Epithelial cell of prostate (primary cell): Measurements from ENCODE around the gene ARHGAP12.

Source experiments
- DNase-seq: peaks from one replicate; pipeline ENCODE4 v3.0.0-alpha.2; 2011; ENCODE audit warnings: low read depth, low spot score
- H3K27ac ChIP-seq: fragments of 450-650 bp; 2 replicates; pipeline ENCODE4 v1.5.1; 2017; ENCODE audit warnings: mild to moderate bottlenecking

Gene ARHGAP12

DNA sequence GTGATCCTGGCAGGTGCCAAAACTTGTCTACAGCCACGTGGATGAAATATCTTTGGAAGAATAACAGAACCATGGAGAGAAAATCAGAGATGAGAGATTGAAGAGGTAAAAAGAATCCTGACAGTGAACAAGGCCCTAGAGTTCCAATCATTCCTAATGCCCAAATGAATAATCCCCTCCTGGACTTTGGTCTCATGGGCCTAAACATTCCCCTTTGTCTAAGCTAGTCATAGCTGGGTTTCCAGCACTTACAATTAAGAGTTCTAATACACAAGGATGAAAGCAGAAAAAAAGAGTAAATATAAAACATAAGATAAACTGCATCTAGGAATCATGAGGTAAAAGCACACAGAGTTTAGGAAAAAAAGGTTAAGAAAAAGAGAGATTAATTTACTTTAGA lies 40.2 kb downstream of the ARHGAP12 start:
- DNase-seq: no peak
- H3K27ac ChIP-seq: no peak overlapping the region

DNA sequence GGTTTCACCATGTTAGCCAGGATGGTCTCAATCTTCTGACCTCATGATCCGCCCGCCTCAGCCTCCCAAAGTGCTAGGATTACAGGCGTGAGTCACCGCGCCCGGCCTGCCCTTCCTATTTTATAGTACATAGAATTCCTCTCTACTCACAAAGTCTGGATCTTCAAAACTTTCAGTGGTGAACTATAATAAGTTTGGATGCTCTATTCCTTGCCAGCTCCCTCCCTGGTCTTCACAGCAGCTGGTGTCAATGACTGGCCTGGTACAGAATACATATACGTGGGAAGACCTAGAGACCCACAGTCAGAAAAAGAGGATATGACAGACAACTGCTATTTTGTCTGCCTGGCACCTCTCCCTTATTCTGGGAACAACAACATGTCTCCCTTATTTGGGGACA lies 40.8 kb downstream of the ARHGAP12 start:
- no peak overlapping the region for H3K27ac ChIP-seq
- DNase-seq: no peak

DNA sequence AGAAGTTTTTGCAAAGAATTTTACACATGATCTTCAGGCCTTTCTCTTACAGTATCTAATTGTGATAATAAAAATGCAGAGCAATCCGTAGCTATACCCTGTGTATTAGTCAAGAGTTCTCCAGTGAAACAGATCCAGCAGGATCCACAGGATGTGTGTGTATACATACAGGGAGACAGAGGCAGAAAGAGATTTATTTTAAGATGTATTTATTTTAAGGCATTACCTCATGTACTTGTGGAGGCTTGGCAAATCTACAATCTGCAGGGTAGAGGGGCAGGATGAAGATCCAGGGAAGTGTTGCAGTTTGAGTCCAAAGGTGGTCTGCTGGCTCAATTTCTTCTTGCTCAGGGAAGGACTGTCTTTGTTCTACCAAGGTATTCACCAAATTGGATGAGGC lies 41.7 kb downstream of the ARHGAP12 start:
- H3K27ac ChIP-seq: no peak overlapping the region
- DNase-seq: no peak

DNA sequence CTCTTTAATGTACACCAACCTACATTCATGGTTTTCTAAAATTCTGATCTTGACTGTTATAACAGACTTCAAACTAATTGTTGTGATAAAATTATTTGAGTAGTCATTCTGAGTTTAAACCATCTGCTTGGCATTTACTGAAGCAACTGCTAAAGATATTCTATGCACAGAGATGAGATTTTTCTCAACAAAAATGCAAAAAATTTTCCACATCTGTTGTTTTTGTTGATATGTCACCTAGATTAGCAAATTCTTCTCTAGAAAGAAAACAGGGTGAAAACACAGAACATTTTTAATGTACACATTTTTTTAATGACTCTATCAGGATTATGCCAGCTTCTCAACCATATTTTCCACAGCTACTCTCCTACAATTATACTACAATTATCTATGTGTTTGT lies 42.7 kb downstream of the ARHGAP12 start:
- H3K27ac ChIP-seq: no peak overlapping the region
- DNase-seq: no peak

DNA sequence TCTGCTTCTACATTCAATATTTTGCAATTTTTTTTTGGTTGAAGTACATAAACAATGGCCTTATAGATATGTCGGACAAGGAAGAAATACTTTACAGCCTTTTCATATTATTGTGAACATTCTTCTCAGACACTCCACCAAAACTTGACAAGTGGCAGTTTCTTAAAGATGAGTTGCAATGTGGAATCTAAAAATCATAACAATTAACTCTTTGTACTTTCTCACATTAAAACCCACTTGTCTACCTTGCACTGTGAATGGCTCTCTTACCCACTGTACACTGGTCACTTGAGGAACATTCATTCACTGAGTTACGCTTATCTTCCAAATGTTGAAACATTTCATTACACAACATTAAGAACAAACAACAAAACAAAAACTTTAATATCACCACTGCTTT lies 44.2 kb downstream of the ARHGAP12 start:
- no peak overlapping the region for H3K27ac ChIP-seq
- no peak for DNase-seq

DNA sequence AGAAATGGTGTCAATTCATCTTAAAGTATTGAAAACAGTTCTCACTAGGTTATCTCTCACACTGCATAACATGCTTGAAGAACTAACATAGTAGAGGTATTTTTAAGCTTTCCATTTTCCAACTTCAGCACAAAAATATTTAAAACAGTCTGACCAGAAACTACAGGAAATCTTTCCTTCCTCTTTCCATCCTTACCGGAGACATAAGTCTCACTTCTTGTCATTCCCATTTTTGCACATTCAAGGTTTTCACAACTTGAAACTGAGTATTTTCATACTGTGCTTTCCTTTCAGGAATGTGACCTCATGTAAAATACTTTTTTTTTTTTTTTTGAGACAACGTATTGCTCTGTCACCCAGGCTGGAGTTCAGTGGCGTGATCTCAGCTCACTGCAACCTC lies 45.2 kb downstream of the ARHGAP12 start:
- no peak for DNase-seq
- no peak overlapping the region for H3K27ac ChIP-seq

DNA sequence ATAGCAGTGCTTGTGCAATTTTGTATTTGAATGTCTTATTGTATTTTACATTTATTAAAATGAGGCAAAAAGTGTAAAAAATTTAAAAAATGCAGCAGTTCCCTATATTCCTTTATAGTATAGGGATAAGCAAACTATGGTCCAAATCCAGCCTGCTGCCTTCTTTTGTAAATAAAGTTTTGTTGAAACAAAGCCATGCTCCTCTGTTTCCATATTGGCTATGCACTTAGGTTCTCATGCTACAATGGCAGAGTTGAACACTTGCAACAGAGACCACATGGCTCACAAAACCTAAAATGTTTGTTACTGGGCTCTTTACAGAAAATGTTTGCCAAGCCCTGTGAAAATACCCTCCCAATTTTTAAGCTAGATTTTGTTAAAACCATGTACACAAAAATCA lies 50.1 kb downstream of the ARHGAP12 start:
- H3K27ac ChIP-seq: no peak overlapping the region
- DNase-seq: no peak

DNA sequence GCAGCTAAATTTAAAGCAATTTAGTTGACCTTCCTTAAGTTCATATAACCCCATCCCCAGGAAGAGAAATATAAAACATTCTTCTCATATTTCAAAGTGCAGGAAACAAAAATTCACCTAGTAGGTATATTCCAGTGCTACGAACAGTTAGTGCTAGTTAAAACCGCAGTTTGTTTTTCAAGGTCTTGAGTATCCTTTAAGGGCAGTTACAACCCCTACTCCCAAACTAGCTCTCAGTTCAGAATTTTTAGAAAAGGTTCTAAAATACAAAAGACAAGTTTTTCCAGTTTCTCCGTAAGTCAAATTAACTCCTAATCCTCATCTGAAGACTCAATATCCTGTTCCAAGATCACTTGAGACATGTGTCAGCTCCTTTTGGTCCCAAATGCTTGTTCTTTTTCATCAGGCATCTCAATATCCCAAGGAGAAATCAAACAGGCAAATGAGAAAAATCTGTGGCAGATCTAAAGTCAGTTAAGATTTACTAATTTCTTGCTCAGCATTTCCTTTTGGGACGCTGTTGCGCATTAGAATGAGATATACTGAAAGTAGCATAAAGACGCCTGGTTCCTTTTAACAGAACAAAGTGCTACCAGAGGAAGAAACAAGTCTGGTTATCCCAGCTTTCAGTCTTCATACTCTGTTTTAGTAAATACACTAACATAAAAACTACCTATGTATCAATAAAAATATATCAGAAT lies 51.8 kb downstream of the ARHGAP12 start:
- H3K27ac ChIP-seq: no peak overlapping the region
- DNase-seq: no peak

DNA sequence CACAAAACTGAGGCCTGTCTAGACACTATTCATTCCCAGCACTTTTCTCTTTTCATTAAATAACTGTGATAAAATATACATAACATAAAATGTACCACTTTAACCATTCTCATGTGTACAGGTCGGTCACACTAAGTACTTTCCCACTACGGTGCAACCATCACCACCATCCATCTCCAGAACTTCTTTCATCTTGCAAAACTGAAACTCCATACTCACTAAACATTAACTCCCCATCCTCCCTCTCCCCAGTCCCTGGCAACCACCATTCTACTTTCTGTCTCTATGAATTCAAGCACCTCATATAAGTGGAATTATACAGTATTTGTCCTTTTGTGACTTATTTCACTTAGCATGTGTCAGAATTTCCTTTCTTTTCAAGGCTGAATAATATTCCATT lies 53.0 kb downstream of the ARHGAP12 start:
- DNase-seq: no peak

DNA sequence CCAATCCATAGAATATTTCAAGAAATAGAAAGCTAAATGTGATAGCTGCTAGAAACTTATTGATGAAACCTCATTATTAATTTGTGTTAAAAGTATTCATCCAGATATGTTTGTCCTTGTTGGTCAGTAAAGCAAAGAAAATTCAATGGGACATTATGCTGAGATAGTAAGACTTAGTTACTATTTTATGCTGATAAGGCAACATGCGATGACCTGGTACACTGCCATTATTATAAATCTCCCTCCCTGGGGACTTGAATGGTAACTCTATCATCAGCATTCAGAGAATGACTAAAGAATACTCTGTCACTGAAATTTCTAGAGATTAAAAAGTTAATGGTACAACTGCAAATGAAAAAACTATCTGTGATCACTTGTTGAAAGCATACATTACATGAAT lies 54.9 kb downstream of the ARHGAP12 start:
- DNase-seq: no peak

More for the DNA sequence above, 53.0 kb downstream of the ARHGAP12 start:
- no peak overlapping the region for H3K27ac ChIP-seq

DNA sequence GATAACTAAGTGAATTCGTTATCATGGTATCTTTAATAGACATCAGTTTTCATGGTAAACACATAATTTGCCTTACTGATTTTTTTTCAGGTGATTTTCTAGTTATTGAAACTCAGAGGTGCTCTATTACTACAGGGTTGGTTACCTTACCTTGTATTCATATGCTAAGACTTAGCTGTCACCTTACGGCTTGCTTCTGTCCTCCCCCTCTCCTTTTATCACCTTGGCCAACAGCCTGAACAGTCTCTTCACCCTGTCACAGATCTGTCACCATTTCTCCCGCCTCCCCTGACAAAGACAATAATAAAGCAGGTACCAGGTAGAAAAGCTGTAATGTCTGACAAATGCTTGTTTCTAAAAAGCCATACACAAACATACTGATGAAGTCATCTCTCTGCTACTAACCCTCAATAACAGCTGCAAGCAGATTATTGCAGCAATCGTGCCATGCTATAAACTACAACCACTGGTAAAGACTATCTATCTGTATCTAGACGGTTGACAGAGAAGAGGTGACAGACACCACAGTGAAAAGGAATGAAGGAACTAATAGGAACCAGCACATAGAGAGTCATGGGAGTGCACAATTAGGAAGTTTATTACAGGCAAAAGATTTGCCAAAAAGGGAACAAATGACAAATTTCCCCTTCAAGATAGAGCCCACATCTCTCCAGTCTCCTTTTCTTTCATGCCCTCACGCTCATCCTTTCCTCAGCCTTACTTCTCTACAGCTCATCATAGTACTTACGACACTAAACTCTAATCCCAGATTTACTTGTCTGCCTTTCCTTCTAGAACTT lies 57.2 kb downstream of the ARHGAP12 start:
- DNase-seq: no peak
- H3K27ac ChIP-seq: no peak overlapping the region

More for the DNA sequence above, 54.9 kb downstream of the ARHGAP12 start:
- H3K27ac ChIP-seq: no peak overlapping the region

DNA sequence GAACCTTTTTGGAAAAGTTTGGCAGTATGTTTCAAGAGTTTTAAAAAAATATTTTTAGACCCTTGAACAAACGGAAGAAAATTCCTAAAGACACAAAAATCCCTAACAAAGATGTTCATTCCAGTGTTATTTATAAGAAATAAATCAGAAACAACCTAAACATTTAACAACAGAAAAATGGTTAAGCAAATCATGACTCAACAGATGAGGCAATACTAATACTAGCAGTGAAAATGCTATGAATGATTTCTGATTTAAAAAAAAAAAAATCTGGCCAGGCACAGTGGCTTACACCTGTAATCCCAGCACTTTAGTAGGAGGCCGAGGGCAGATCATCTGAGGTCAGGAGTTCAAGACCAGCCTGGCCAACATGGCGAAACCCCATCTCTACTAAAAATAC lies 61.0 kb downstream of the ARHGAP12 start:
- no peak for DNase-seq
- H3K27ac ChIP-seq: peak overlapping the region; percentile 27

DNA sequence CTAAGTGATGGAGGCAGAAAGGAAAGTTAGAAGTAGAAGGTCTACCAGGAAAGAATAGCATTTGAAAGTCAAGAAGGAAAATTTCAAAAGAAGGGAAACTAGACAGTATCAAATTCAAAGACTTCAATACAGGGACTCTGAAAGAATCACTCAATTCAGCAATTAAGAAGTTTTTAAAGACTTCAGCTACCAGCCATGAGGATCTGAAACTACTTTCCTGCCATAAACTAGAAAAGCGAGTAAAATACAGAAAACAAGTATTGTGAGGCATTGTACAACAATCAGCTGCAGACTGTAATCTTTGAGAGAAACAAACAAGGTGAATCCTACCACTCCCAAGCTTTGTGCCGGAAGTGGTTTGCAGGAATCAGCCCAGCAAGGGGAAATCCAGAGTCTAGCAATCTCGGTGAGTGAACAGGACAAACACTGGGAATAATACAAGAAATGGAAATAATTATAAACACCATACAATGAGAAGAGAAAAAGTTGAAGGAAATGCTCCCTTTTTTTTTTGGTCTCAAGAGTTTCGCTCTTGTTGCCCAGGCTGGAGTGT lies 62.4 kb downstream of the ARHGAP12 start:
- peak overlapping the region; percentile 9 for H3K27ac ChIP-seq
- no peak for DNase-seq

DNA sequence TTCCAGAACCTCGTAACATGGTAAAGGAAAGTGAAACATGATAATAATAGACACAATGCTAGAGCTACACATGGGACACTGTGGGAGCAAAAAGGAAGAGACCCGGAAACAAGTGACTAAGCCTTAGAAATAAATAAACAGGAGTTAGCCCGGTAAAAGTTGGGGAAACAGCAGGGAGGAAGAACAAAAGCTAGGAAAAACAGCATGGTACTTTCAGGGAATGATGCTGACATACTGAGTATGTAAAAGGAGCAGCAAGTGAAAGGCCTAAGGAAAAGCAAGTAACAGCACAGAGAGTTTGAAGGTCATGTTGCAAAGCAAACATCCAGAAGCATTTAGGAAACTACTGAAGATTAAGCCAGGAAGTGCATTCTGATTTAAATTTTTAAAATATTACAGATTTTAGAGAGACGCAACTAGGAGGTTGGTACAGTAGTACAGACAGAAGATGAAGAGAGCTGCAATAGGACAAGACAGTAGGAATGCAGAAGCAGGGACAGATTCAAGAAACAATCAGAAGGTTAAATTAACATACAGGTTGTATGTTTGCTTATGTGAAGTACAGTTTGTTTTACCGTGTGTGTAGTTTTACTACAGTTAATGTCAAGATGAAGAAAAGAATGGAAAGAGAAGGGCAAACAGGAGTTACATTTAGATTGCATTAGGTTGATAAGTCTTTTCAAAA lies 63.7 kb downstream of the ARHGAP12 start:
- H3K27ac ChIP-seq: no peak overlapping the region
- DNase-seq: no peak

DNA sequence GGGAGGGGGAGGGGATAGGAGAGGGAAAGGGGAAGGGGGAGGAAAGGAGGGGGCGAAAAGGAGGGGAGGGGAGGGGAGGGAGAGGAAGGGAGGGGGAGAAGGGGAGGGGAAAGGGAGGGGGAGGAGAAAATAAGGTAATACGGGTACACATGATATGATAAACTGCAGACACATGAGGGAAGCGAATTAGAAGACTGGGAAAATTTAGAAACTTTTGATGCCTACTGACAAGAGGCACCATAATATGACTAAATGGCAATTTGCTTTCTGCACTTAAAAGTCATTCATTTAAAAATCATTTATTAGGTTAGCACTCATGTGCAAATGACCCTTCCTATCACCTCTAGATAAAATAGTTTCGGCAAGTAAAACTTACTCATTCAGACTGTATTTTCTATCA lies 73.6 kb downstream of the ARHGAP12 start:
- H3K27ac ChIP-seq: no peak overlapping the region
- no peak for DNase-seq

DNA sequence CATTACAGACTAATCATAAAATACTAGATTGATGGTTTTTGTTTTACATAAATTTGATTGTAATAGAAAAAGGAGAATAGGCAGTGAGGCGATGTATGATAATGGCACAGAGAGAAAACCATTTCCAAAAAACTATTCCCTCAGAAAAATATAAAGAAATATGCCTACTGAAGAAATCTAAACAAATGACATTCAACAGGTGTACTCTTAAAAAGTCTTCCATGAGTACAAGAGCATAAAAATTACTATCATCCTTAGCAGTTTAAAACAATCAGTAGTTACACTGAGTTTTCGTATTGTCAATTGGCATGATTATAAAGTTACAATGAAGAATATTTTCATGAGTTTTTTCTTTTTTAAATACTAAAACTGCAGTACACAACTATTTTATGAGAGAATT lies 75.0 kb downstream of the ARHGAP12 start:
- no peak for DNase-seq
- H3K27ac ChIP-seq: no peak overlapping the region

DNA sequence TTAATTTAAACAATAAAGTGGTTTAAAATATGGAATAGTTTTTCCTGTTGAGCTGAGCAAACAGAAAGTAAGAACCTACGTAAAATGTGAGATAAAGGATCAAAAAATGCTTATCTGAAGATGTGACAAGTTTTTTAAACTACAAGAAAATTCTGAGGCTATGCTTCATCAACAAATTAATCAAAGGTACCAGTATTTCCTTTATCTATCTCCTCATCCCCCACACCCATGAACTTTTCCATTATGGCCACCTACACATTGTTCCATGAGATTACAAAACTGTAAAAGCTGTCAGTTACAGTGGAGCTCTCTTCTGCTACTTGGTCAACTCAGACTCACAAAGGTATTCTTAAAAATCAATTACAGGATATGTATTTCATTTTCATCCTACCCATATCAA lies 77.4 kb downstream of the ARHGAP12 start:
- DNase-seq: no peak

DNA sequence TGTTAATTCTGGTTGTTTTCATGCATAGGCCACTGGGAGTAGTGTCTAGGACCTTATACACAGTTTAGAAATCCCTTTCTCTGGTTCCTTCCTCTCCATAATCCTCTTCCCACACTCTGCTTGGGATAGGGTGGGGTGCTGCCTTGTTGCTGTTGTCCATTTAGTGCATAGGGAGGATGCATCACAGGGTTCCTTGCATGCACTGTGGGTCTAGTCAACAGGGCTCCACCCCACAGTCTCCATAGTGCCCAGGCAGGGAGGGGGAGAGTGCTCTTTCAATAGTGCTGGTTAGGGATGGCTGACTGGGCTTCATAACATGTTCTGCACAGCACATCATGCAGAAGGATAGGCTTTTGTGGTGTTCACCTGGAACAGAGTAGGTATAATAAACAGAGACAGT lies 81.1 kb downstream of the ARHGAP12 start:
- no peak overlapping the region for H3K27ac ChIP-seq
- DNase-seq: no peak

More for the DNA sequence above, 77.4 kb downstream of the ARHGAP12 start:
- no peak overlapping the region for H3K27ac ChIP-seq

DNA sequence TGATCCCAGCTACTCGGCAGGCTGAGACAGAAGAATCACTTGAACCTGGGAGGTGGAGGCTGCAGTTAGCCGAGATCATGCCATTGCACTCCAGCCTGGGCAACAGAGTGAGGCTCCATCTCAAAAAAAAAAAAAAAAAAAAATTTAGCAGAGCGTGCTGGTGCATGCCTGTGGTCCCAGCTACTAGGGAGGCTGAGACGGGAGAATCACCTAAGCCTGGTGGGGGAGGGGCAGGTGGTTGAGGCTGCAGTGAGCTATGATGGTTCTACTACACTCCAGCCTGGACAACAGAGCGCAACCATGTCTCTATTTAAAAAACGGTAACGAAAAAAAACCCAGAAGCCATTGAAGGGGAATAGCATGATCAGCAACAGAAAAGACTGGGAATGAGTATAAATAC lies 89.9 kb downstream of the ARHGAP12 start:
- no peak for DNase-seq
- H3K27ac ChIP-seq: no peak overlapping the region

DNA sequence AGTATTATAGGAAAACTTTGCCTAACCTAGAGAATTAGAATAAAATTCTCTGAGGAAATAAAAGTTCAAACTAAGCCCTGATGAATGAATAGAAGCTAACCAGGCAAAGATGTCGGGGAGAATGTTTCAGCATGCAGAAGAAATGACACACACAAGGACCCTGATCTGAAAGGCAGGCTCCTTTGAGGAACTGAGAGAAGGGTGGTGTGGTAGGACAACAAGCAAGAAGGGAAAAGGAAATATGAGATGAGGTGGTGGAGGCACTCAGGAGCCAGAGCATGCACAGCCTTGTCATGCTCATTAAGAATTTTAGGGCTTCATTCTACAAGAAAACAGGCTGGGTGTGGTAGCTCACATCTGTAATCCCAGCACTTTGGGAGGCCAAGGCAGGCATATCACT lies 90.6 kb downstream of the ARHGAP12 start:
- H3K27ac ChIP-seq: no peak overlapping the region

More for the DNA sequence above, 90.6 kb downstream of the ARHGAP12 start:
- DNase-seq: no peak
